Endodermal cell (in vitro differentiated cells): ENCODE data around the gene ANGEL1. TPM values are rescaled to one million over a fixed set of nuclear protein-coding genes. Genes with fewer than 3 reads are reported as not detected.

Experiments used
- DNase-seq: peaks from one replicate; pipeline ENCODE4 v3.0.0-alpha.2; 2017
- H3K27ac ChIP-seq: 2 replicates; pipeline ENCODE4 v1.5.1; 2013; ENCODE audit warnings: mild to moderate bottlenecking, low read depth, low read length, moderate library complexity
- H3K27me3 ChIP-seq: 2 replicates; pipeline ENCODE4 v1.6.1; 2013; ENCODE audit warnings: mild to moderate bottlenecking, low read length, moderate library complexity; ENCODE audit not compliant: insufficient read depth, control insufficient read depth, poor library complexity, severe bottlenecking
- H3K36me3 ChIP-seq: 2 replicates; pipeline ENCODE4 v1.7.0; 2013; ENCODE audit warnings: mild to moderate bottlenecking, low read length, moderate library complexity; ENCODE audit not compliant: control insufficient read depth, insufficient read depth
- H3K4me1 ChIP-seq: one replicate; pipeline ENCODE4 v1.7.0; 2013; ENCODE audit warnings: low read length; ENCODE audit not compliant: control insufficient read depth, insufficient read depth
- H3K4me3 ChIP-seq: 2 replicates; pipeline ENCODE4 v1.5.1; 2013; ENCODE audit warnings: mild to moderate bottlenecking, low read length, moderate library complexity
- H3K9ac ChIP-seq: 2 replicates; pipeline ENCODE4 v1.6.1; 2013; ENCODE audit warnings: mild to moderate bottlenecking, low read length, moderate library complexity; ENCODE audit not compliant: poor library complexity, severe bottlenecking; ENCODE audit errors: extremely low read depth
- H3K9me3 ChIP-seq: 2 replicates; pipeline ENCODE4 v1.6.1; 2013; ENCODE audit warnings: mild to moderate bottlenecking, low read length, moderate library complexity; ENCODE audit not compliant: control insufficient read depth
- H3K27ac Mint-ChIP-seq: 2 replicates; pipeline ENCODE4 v1.8.0; 2020; ENCODE audit warnings: mixed read lengths
- H3K27me3 Mint-ChIP-seq: 2 replicates; pipeline ENCODE4 v1.8.0; 2021; ENCODE audit warnings: mild to moderate bottlenecking, mixed read lengths; ENCODE audit not compliant: insufficient read depth
- H3K36me3 Mint-ChIP-seq: 2 replicates; pipeline ENCODE4 v1.8.0; 2020; ENCODE audit warnings: low read depth, mixed read lengths
- H3K4me1 Mint-ChIP-seq: 2 replicates; pipeline ENCODE4 v1.8.0; 2020; ENCODE audit warnings: mixed read lengths
- H3K4me3 Mint-ChIP-seq: 2 replicates; pipeline ENCODE4 v1.8.0; 2020; ENCODE audit warnings: mild to moderate bottlenecking, moderate library complexity, mixed read lengths
- H3K9me3 Mint-ChIP-seq: 2 replicates; pipeline ENCODE4 v1.8.0; 2020; ENCODE audit warnings: mild to moderate bottlenecking, mixed read lengths
- WGBS, 2 experiments: methylation state at CpG; one replicate each; pipeline versions ENCODE4 v1.1.5 to v1.1.7; 2013; ENCODE audit warnings: missing lambda C conversion rate in 2 of 2, mixed read lengths in 1 of 2; ENCODE audit not compliant: insufficient coverage in 1 of 2, insufficient read length in 1 of 2; 5-methylcytosine and 5-hydroxymethylcytosine counted together
- total RNA-seq, 2 donors: library from RNA; stranded (reverse); fragmentation: NEBNext Ultra II Directional in 1 of 2; extraction: Animal tissue kit (Norgen Biotek cat#: 25700) in 1 of 2; gene quantifications; 2 replicates in 1 of 2; 3 replicates in 1 of 2; pipeline ENCODE4 v1.2.1, GENCODE V29; 2021
- TF ChIP-seq, protein P1 (sequence below): fragments of 200-600 bp; sonication (generic); conservative IDR thresholded peaks from 2 replicates; pipeline ENCODE4 v1.5.0; 2021; ENCODE audit warnings: antibody characterized with exemption, mild to moderate bottlenecking

The ANGEL1 gene
- total RNA-seq, 2 donors from 2014 or later, result 21.5 to 32.5 TPM

DNA sequence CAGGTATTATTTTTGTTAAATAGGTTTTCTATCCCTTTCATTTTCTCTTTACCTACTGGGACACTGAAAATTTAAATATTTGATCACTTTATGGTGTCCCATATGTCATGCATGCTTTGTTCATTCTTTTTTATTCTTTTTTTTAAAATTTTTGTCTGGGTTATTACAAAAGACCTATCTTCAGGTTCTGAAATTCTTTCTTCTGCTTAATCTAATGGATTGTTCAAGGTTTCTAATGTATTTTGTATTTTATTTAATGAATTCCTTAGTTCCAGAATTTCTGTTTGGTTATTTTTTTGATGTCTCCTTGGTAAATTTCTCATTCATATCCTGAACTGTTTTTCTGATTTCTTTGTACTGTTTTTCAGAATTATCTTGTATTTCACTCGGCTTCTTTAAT lies 71.6 kb downstream of the ANGEL1 start:
- Histone ChIP-seq H3K9me3 (peaks cover 25% of the 10 kb centered on the region), H3K4me3 (no peak overlapping the region), H3K9ac (no peak overlapping the region), H3K27me3 (no peaks in the 10 kb centered on the region), H3K27ac (no peak overlapping the region), H3K4me1 (no peaks in the 10 kb centered on the region), H3K36me3 (no peaks in the 10 kb centered on the region)
- Mint-ChIP-seq H3K4me3 (no peak overlapping the region), H3K36me3 (no peaks in the 10 kb centered on the region), H3K27me3 (peaks cover 17% of the 10 kb centered on the region), H3K9me3 (peaks cover 36% of the 10 kb centered on the region), H3K4me1 (no peaks in the 10 kb centered on the region), H3K27ac (no peak overlapping the region)
- 91% methylated on average over 1 of the region's 1 CpG; no CpG with 5 or more reads in 1 of the 2 experiments for WGBS, 2 experiments
- no peak for DNase-seq
- TF ChIP-seq, protein P1, sequence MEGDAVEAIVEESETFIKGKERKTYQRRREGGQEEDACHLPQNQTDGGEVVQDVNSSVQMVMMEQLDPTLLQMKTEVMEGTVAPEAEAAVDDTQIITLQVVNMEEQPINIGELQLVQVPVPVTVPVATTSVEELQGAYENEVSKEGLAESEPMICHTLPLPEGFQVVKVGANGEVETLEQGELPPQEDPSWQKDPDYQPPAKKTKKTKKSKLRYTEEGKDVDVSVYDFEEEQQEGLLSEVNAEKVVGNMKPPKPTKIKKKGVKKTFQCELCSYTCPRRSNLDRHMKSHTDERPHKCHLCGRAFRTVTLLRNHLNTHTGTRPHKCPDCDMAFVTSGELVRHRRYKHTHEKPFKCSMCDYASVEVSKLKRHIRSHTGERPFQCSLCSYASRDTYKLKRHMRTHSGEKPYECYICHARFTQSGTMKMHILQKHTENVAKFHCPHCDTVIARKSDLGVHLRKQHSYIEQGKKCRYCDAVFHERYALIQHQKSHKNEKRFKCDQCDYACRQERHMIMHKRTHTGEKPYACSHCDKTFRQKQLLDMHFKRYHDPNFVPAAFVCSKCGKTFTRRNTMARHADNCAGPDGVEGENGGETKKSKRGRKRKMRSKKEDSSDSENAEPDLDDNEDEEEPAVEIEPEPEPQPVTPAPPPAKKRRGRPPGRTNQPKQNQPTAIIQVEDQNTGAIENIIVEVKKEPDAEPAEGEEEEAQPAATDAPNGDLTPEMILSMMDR, result no peak

Other genes with a start within 250 kb of the ANGEL1 start
- gene VASH1, start 51.4 kb downstream of the ANGEL1 start, total RNA-seq, result 10 to 100 TPM; 10.3 to 19.8 TPM
- gene LRRC74A, start 13.5 kb upstream of the ANGEL1 start, total RNA-seq, result not detected
- 10 to 100 TPM; 34.2 to 44.3 TPM for gene IRF2BPL, start 215.8 kb upstream of the ANGEL1 start, total RNA-seq